HepG2 (cell line): ENCODE data around the gene SMYD2. TPM values are rescaled to one million over a fixed set of nuclear protein-coding genes. Genes with fewer than 3 reads are reported as not detected.

Experiments
- ATAC-seq: fragments of 200-7000 bp; cut with Tn5 transposase; 3 replicates; pipeline ENCODE4 v1.9.1; 2020; ENCODE audit warnings: mild to moderate bottlenecking, moderate library complexity
- BruUV-seq: library from RNA; stranded (reverse); fragments of 400-500 nt; replicated peaks from 2 replicates; lab custom pipeline; 2021; lab: Mats Ljungman, UMichigan
- CTCF ChIA-PET: fragments of 300-600 bp; formaldehyde crosslinking; extraction: SDS; loops from one replicate; lab custom pipeline; 2021; ENCODE audit warnings: low total read pairs, inconsistent platforms, low intra/inter-chr PET ratio; lab: Yijun Ruan, JAX
- POLR2A ChIA-PET: fragments of 350-600 bp; sonication (Branson Sonifier 250); formaldehyde crosslinking; loops from one replicate; lab custom pipeline; 2020; ENCODE audit warnings: antibody characterized with exemption, inconsistent platforms; lab: Yijun Ruan, JAX
- DNase-seq: peaks from one replicate; pipeline ENCODE4 v3.0.0-alpha.2; 2015; ENCODE audit warnings: low spot score
- FAIRE-seq: peaks from 3 replicates; lab custom pipeline; 2011; peaks lifted over from hg19 to GRCh38; lab: Jason Lieb, UNC
- H2AFZ ChIP-seq: one replicate; pipeline ENCODE4 v1.6.1; 2011; ENCODE audit warnings: low read length, inconsistent platforms
- H3K27ac ChIP-seq: fragments of 300-600 bp; 3 replicates; pipeline ENCODE4 v1.8.0; 2011; ENCODE audit warnings: mixed run types, mild to moderate bottlenecking, mixed read lengths, low read length, inconsistent platforms; ENCODE audit not compliant: insufficient read depth; ENCODE audit errors: extremely low read length
- H3K27me3 ChIP-seq, 2 experiments: fragments of 200-600 bp in 1 of 2; 2 replicates in 1 of 2; 3 replicates in 1 of 2; pipeline versions ENCODE4 v1.6.0 to v1.8.0; 2011; ENCODE audit warnings: low read length in 2 of 2, mild to moderate bottlenecking in 2 of 2, moderate library complexity in 2 of 2, inconsistent platforms in 1 of 2; ENCODE audit not compliant: insufficient read depth in 2 of 2, control insufficient read depth in 1 of 2
- H3K36me3 ChIP-seq, 2 experiments: fragments of 200-600 bp in 1 of 2; replicated peaks in 1 of 2; 2 replicates in 1 of 2; 3 replicates in 1 of 2; pipeline versions ENCODE4 v1.5.1 to v1.8.0; 2011; ENCODE audit warnings: low read length in 2 of 2, inconsistent platforms in 1 of 2; ENCODE audit not compliant: insufficient read depth in 2 of 2, control insufficient read depth in 1 of 2
- H3K4me1 ChIP-seq: 2 replicates; pipeline ENCODE4 v1.5.1; 2012; ENCODE audit warnings: low read length, inconsistent platforms; ENCODE audit not compliant: insufficient read depth
- H3K4me2 ChIP-seq: 2 replicates; pipeline ENCODE4 v1.6.0; 2011; ENCODE audit warnings: low read depth, low read length, inconsistent platforms
- H3K4me3 ChIP-seq, 3 experiments: fragments of 200-600 bp in 1 of 3; sonication (generic), shearing (Covaris generic) in 1 of 3; replicated peaks in 1 of 3; 2 replicates each; pipeline ENCODE4 v1.5.1; 2011 to 2016; ENCODE audit warnings: low read length in 3 of 3, inconsistent platforms in 2 of 3, low read depth in 2 of 3, mild to moderate bottlenecking in 2 of 3, control low read depth in 1 of 3, mixed read lengths in 1 of 3; ENCODE audit not compliant: insufficient read depth in 1 of 3
- H3K79me2 ChIP-seq: one replicate; pipeline ENCODE4 v1.6.1; 2011; ENCODE audit warnings: low read length, inconsistent platforms; ENCODE audit not compliant: insufficient read depth
- H3K9ac ChIP-seq: 2 replicates; pipeline ENCODE4 v1.6.0; 2011; ENCODE audit warnings: mild to moderate bottlenecking, low read depth, low read length, inconsistent platforms; ENCODE audit not compliant: insufficient read depth
- H3K9me3 ChIP-seq: 2 replicates; pipeline ENCODE4 v1.5.1; 2012; ENCODE audit warnings: mild to moderate bottlenecking, low read length
- H4K20me1 ChIP-seq: 2 replicates; pipeline ENCODE4 v1.6.0; 2011; ENCODE audit warnings: inconsistent platforms, mild to moderate bottlenecking, low read length, moderate library complexity; ENCODE audit not compliant: insufficient read depth
- CBX2 ChIP-seq, 2 experiments: fragments of 200-600 bp in 1 of 2; sonication (generic); formaldehyde crosslinking in 1 of 2; IDR thresholded peaks; 2 replicates each; pipeline versions ENCODE4 v1.7.0 to v1.8.1; 2018 to 2022; ENCODE audit warnings: low read depth in 2 of 2, low read length in 1 of 2, mild to moderate bottlenecking in 1 of 2, missing genetic modification reagents in 1 of 2
- DMAP1 ChIP-seq: IDR thresholded peaks from 2 replicates; pipeline ENCODE4 v1.6.1; 2016
- FOXP4 ChIP-seq: sonication (generic); formaldehyde crosslinking; IDR thresholded peaks from 2 replicates; pipeline ENCODE4 v1.4.0; 2020; ENCODE audit warnings: missing genetic modification reagents
- KDM3A ChIP-seq: IDR thresholded peaks from 2 replicates; pipeline ENCODE4 v1.6.1; 2018; ENCODE audit warnings: low read depth, missing compliant biosample characterization
- NAIF1 ChIP-seq: sonication (generic); formaldehyde crosslinking; IDR thresholded peaks from 2 replicates; pipeline ENCODE4 v1.5.0; 2020; ENCODE audit warnings: mild to moderate bottlenecking, missing genetic modification reagents, borderline replicate concordance
- ZBTB3 ChIP-seq: sonication (generic); formaldehyde crosslinking; IDR thresholded peaks from 2 replicates; pipeline ENCODE4 v1.4.0; 2020; ENCODE audit warnings: low read depth, mild to moderate bottlenecking, moderate library complexity, missing genetic modification reagents, borderline replicate concordance
- ZKSCAN8 ChIP-seq: IDR thresholded peaks from 2 replicates; pipeline ENCODE4 v1.6.1; 2016; ENCODE audit warnings: borderline replicate concordance, missing genetic modification reagents, missing compliant biosample characterization
- ZNF24 ChIP-seq: fragments of 450-650 bp; IDR thresholded peaks from 2 replicates; pipeline ENCODE4 v1.6.1; 2017; ENCODE audit warnings: antibody characterized with exemption, mild to moderate bottlenecking
- ZNF3 ChIP-seq: IDR thresholded peaks from 2 replicates; pipeline ENCODE4 v1.7.0; 2017; ENCODE audit warnings: inconsistent platforms
- ZUFSP ChIP-seq: sonication (generic); formaldehyde crosslinking; IDR thresholded peaks from 2 replicates; pipeline ENCODE4 v1.9.0; 2021; ENCODE audit warnings: missing genetic modification reagents, mild to moderate bottlenecking, borderline replicate concordance
- WGBS: methylation state at CpG from one replicate; pipeline ENCODE4 v1.1.6; 2017; ENCODE audit warnings: low lambda C conversion rate; 5-methylcytosine and 5-hydroxymethylcytosine counted together
- in situ Hi-C: cut with HindIII; loops from 2 replicates; pipeline ENCODE4 v1.10.0; 2017; ENCODE audit warnings: low pct_unique_long_range_greater_than_20kb; ENCODE audit not compliant: extremely low pct_ligation_motif_present
- intact Hi-C: fragments of 100-400 bp; cut with micrococcal nuclease; formaldehyde crosslinking; loops from one replicate; pipeline ENCODE4 v1.10.0; 2022; ENCODE audit not compliant: unreplicated experiment
- polyA plus RNA-seq, 8 experiments: library from polyadenylated mRNA; depleted of rRNA in 3 of 8; stranded (reverse) in 7 of 8; unstranded in 1 of 8; fragments of >200 nt; fragmentation: Illumina TruSeq in 4 of 8; extraction: Trizol in 4 of 8; gene quantifications; 2 replicates each; pipeline versions ENCODE4 v1.2.1 to v1.2.3, GENCODE V29; 2011 to 2016; ENCODE audit warnings: low read depth in 4 of 8, missing spikeins in 1 of 8, mixed read lengths in 1 of 8; ENCODE audit not compliant: insufficient read depth in 1 of 8
- total RNA-seq, 5 experiments: library from RNA; depleted of rRNA; stranded (reverse); fragments of >200 nt; fragmentation: Illumina TruSeq; extraction: Trizol; gene quantifications; 2 replicates each; pipeline ENCODE4 v1.2.3, GENCODE V29; 2016; ENCODE audit warnings: low read depth in 1 of 5
- TF ChIP-seq, protein P1 (sequence below): sonication (generic); formaldehyde crosslinking; IDR thresholded peaks from 2 replicates; pipeline ENCODE4 v1.4.0; 2020; ENCODE audit warnings: missing genetic modification reagents, low read depth, mild to moderate bottlenecking, borderline replicate concordance
- TF ChIP-seq, protein P2 (sequence below): sonication (generic); formaldehyde crosslinking; IDR thresholded peaks from 2 replicates; pipeline ENCODE4 v1.5.0; 2020; ENCODE audit warnings: missing genetic modification reagents

The SMYD2 gene
- total and polyA plus RNA-seq, 2 of the 13 experiments (the other 11 are each of a cell fraction or from before 2014, with no cell fraction given) = 72.7 to 139 TPM

DNA sequence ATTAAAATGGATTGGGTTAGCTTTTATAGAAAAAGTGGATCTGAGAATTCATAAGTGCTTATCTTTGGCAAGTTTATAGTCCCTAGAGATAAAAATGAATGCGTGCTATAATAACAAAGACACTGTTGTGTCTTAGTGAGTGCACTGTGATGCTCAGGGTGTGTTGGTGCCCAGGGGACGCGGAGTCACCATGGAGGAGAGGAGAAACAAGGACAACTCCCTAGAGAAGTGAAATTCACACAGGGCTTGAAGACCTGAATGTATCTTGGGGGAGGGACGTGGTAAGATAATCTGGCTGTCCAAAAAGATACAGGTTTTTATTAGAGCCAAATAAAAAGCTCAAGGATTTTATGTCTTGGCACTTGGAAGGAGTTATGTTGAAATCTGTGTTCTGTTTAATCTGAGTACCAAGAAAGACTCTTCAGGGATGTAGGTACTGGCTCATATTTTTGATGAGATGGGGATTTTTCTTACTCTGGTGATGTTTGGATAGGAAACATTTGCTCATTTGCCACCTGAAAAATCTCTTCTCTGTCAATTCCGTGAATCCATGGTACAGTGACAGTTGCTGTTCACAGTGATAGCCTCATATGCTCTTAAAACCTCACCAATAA, 9.6 kb downstream of the SMYD2 start (continued):
- TF ChIP-seq FOXP4 (CRISPR knock-in tag) = no peak

DNA sequence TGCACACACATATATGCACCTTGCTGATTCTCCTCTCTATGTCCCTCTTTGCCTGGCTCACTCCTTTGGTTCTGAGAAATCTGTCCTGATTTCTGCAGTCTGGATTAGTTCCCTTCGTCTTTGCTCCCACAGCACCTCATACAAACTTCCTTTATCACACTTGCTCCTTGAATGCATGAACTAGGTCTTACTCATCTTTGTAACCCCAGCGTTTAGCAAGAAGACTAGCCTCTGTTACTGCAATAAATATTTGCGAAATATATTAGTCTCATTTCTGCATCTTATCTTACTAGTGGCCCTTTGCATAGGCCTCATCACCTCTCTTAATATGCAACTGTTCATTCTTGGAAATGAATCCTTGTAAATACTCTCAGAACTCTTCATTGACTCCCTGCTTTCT, 11.4 kb downstream of the SMYD2 start:
- no peaks in the 10 kb centered on the region for H3K27me3 ChIP-seq
- intact Hi-C loops = no loop called here

More for the DNA sequence above, 11.4 kb downstream of the SMYD2 start:
- H3K36me3 ChIP-seq = peaks cover 5 to 12% of the 10 kb centered on the region in 2 experiments
- H3K27ac ChIP-seq = no peak overlapping the region
- no peak overlapping the region for H3K9ac ChIP-seq
- H3K4me3 ChIP-seq = no peak overlapping the region
- DNase-seq = no peak
- WGBS = 92% methylated on average over 3 of the region's 3 CpGs
- ATAC-seq = no peak
- peaks cover 46% of the 10 kb centered on the region for H3K4me1 ChIP-seq
- H3K79me2 ChIP-seq = peaks cover 78% of the 10 kb centered on the region
- peaks cover 9% of the 10 kb centered on the region; the same call in 1 of the 2 replicates for H4K20me1 ChIP-seq
- no peak for FAIRE-seq
- H3K9me3 ChIP-seq = no peaks in the 10 kb centered on the region
- H3K4me2 ChIP-seq = no peak overlapping the region
- no peak for TF ChIP-seq NAIF1 (CRISPR knock-in tag)
- TF ChIP-seq CBX2 (IDR thresholded peaks at IDR 0.05; ENCODE audit: low read depth, low read length) = no peak
- TF ChIP-seq CBX2 (CRISPR knock-in tag; IDR thresholded peaks at IDR 0.05; ENCODE audit: low read depth) = no peak
- TF ChIP-seq, protein P1, sequence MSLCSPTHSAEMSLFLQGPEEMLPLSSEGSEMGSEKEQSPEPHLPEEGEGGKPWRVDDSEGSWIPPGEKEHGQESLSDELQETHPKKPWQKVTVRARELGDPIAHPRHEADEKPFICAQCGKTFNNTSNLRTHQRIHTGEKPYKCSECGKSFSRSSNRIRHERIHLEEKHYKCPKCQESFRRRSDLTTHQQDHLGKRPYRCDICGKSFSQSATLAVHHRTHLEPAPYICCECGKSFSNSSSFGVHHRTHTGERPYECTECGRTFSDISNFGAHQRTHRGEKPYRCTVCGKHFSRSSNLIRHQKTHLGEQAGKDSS (CRISPR knock-in tag) = no peak
- no peak for TF ChIP-seq ZNF3 (CRISPR knock-in tag)
- no peak for TF ChIP-seq KDM3A (CRISPR knock-in tag)
- no peak for TF ChIP-seq ZBTB3
- TF ChIP-seq ZNF24 = no peak
- no peak for TF ChIP-seq DMAP1 (CRISPR knock-in tag)
- no peak for TF ChIP-seq ZUFSP (CRISPR knock-in tag)
- no peak for TF ChIP-seq ZKSCAN8 (CRISPR knock-in tag)
- TF ChIP-seq, protein P2, sequence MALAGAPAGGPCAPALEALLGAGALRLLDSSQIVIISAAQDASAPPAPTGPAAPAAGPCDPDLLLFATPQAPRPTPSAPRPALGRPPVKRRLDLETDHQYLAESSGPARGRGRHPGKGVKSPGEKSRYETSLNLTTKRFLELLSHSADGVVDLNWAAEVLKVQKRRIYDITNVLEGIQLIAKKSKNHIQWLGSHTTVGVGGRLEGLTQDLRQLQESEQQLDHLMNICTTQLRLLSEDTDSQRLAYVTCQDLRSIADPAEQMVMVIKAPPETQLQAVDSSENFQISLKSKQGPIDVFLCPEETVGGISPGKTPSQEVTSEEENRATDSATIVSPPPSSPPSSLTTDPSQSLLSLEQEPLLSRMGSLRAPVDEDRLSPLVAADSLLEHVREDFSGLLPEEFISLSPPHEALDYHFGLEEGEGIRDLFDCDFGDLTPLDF (CRISPR knock-in tag) = no peak
- ChIA-PET POLR2A (no interaction called here), CTCF (no interaction called here)
- no peak overlapping the region for H2AFZ ChIP-seq
- BruUV-seq = no TSS peak
- in situ Hi-C loops = no loop called here
